Endothelial cell of umbilical vein (primary cell): ENCODE results near the gene ATXN1. TPM values are rescaled to one million over a fixed set of nuclear protein-coding genes. Genes with fewer than 3 reads are reported as not detected.

Experiments used
- BruUV-seq: library from RNA; stranded (reverse); fragments of 400-500 nt; replicated peaks from 2 replicates; lab custom pipeline; 2021; lab: Mats Ljungman, UMichigan
- CTCF ChIA-PET: fragments of 300-600, 350-600 bp; sonication (Branson Sonifier 250); formaldehyde crosslinking; loops from one replicate; lab custom pipeline; 2021; ENCODE audit warnings: antibody characterized with exemption, inconsistent platforms; lab: Charles Lee
- POLR2A ChIA-PET: fragments of 300-600, 350-600 bp; sonication (Branson Sonifier 250); formaldehyde crosslinking; loops from one replicate; lab custom pipeline; 2021; ENCODE audit warnings: antibody characterized with exemption, inconsistent platforms; lab: Charles Lee
- DNase-seq: peaks from one replicate; pipeline ENCODE4 v3.0.0-alpha.2; 2011; ENCODE audit warnings: low read depth, low spot score
- FAIRE-seq: peaks from 2 replicates; lab custom pipeline; 2011; peaks lifted over from hg19 to GRCh38; lab: Jason Lieb, UNC
- H2AFZ ChIP-seq: 2 replicates; pipeline ENCODE4 v1.6.0; 2012; ENCODE audit warnings: low read depth, low read length, control low read depth, inconsistent platforms
- H3K27ac ChIP-seq: 2 replicates; pipeline ENCODE4 v1.5.1; 2011; ENCODE audit warnings: low read depth, mild to moderate bottlenecking, control low read depth, low read length, moderate library complexity; ENCODE audit not compliant: insufficient read depth
- H3K27me3 ChIP-seq, 2 experiments: 2 replicates each; pipeline versions ENCODE4 v1.6.0 to v1.6.1; 2011; ENCODE audit warnings: low read length in 2 of 2, mixed read lengths in 1 of 2; ENCODE audit not compliant: control insufficient read depth in 2 of 2, insufficient read depth in 2 of 2
- H3K36me3 ChIP-seq, 2 experiments: 2 replicates in 1 of 2; 3 replicates in 1 of 2; pipeline ENCODE4 v1.5.1; 2011; ENCODE audit warnings: low read length in 2 of 2, mild to moderate bottlenecking in 1 of 2, moderate library complexity in 1 of 2; ENCODE audit not compliant: control insufficient read depth in 2 of 2, insufficient read depth in 2 of 2; ENCODE audit errors: extremely low read depth in 1 of 2
- H3K4me1 ChIP-seq: 3 replicates; pipeline ENCODE4 v1.5.1; 2011; ENCODE audit warnings: mild to moderate bottlenecking, low read length; ENCODE audit not compliant: control insufficient read depth, insufficient read depth; ENCODE audit errors: extremely low read depth
- H3K4me2 ChIP-seq: 2 replicates; pipeline ENCODE4 v1.6.1; 2011; ENCODE audit warnings: low read length, control low read depth, mixed read lengths; ENCODE audit not compliant: insufficient read depth
- H3K4me3 ChIP-seq, 3 experiments: fragments of 200-600 bp in 1 of 3; sonication (generic), shearing (Covaris generic) in 1 of 3; replicated peaks in 1 of 3; 2 replicates each; pipeline ENCODE4 v1.5.1; 2011 to 2016; ENCODE audit warnings: control low read depth in 3 of 3, low read length in 3 of 3, mild to moderate bottlenecking in 2 of 3, inconsistent platforms in 1 of 3, low read depth in 1 of 3, moderate library complexity in 1 of 3; ENCODE audit not compliant: insufficient read depth in 1 of 3
- H3K79me2 ChIP-seq: 2 replicates; pipeline ENCODE4 v1.6.0; 2012; ENCODE audit warnings: low read length, inconsistent platforms; ENCODE audit not compliant: control insufficient read depth, insufficient read depth
- H3K9ac ChIP-seq: replicated peaks from 2 replicates; pipeline ENCODE3; 2011; ENCODE audit warnings: low read length, control low read depth; ENCODE audit not compliant: insufficient read depth; ENCODE audit errors: extremely low read depth
- H3K9me1 ChIP-seq: replicated peaks from 3 replicates; pipeline ENCODE4 v1.6.0; 2011; ENCODE audit warnings: mild to moderate bottlenecking, low read length; ENCODE audit not compliant: control insufficient read depth, insufficient read depth; ENCODE audit errors: extremely low read depth
- H3K9me3 ChIP-seq: replicated peaks from 2 replicates; pipeline ENCODE4 v1.5.1; 2012; ENCODE audit warnings: low read length, inconsistent platforms; ENCODE audit not compliant: control insufficient read depth, insufficient read depth
- H4K20me1 ChIP-seq: replicated peaks from 2 replicates; pipeline ENCODE3; 2011; ENCODE audit warnings: mild to moderate bottlenecking, low read length; ENCODE audit not compliant: control insufficient read depth, insufficient read depth; ENCODE audit errors: extremely low read depth
- CTCF ChIP-seq, 2 donors: IDR thresholded peaks; 1 replicate in 1 of 2; 2 replicates in 1 of 2; pipeline ENCODE4 v1.5.1; 2011; ENCODE audit warnings: low read length in 2 of 2, mild to moderate bottlenecking in 2 of 2, moderate library complexity in 2 of 2, control low read depth in 1 of 2, inconsistent platforms in 1 of 2, low read depth in 1 of 2; ENCODE audit not compliant: insufficient read depth in 1 of 2; ENCODE audit errors: extremely low read depth in 1 of 2
- EZH2 ChIP-seq: IDR thresholded peaks from 2 replicates; pipeline ENCODE4 v1.6.1; 2012; ENCODE audit warnings: borderline replicate concordance, low read depth, mild to moderate bottlenecking, moderate library complexity, low read length, inconsistent platforms; ENCODE audit not compliant: severe bottlenecking
- FOS ChIP-seq: IDR thresholded peaks from 2 replicates; pipeline ENCODE4 v1.6.1; 2011; ENCODE audit warnings: mild to moderate bottlenecking, low read length, moderate library complexity, borderline replicate concordance; ENCODE audit not compliant: insufficient read depth
- GATA2 ChIP-seq: IDR thresholded peaks from 2 replicates; pipeline ENCODE4 v1.7.0; 2011; ENCODE audit warnings: low read depth, mild to moderate bottlenecking, moderate library complexity, mixed read lengths, low read length; ENCODE audit not compliant: insufficient read length, insufficient read depth
- JUN ChIP-seq: IDR thresholded peaks from 2 replicates; pipeline ENCODE4 v1.6.1; 2011; ENCODE audit warnings: borderline replicate concordance, low read depth; ENCODE audit not compliant: insufficient read length, insufficient read depth
- MAX ChIP-seq: IDR thresholded peaks from 2 replicates; pipeline ENCODE4 v1.6.1; 2011; ENCODE audit not compliant: insufficient read depth, insufficient read length
- MYC ChIP-seq: IDR thresholded peaks from one replicate; pipeline ENCODE4 v1.6.1; 2011; ENCODE audit warnings: mild to moderate bottlenecking, low read depth, low read length
- POLR2A ChIP-seq: IDR thresholded peaks from 2 replicates; pipeline ENCODE4 v1.6.1; 2012; ENCODE audit warnings: low read depth, mild to moderate bottlenecking, control low read depth, low read length
- POLR2AphosphoS5 ChIP-seq: IDR thresholded peaks from 2 replicates; pipeline ENCODE4 v1.6.1; 2012; ENCODE audit warnings: low read depth, mild to moderate bottlenecking, control low read depth, low read length, moderate library complexity; ENCODE audit not compliant: insufficient read depth
- dilution Hi-C: fragments of 300-500 bp; cut with MboI; formaldehyde crosslinking; loops from one replicate; pipeline ENCODE4 v1.15.0; 2019; ENCODE audit warnings: low sequenced_read_pairs; ENCODE audit not compliant: extremely low pct_ligation_motif_present
- intact Hi-C: fragments of 100-400 bp; cut with micrococcal nuclease; formaldehyde crosslinking; loops from one replicate; pipeline ENCODE4 v1.10.0; 2022
- polyA plus RNA-seq, 4 experiments: library from polyadenylated mRNA; depleted of rRNA in 3 of 4; stranded (reverse) in 3 of 4; unstranded in 1 of 4; fragments of >200 nt; gene quantifications; 2 replicates each; pipeline versions ENCODE4 v1.2.1 to v1.2.3, GENCODE V29; 2011 to 2012; ENCODE audit warnings: missing spikeins in 1 of 4
- total RNA-seq: library from RNA; stranded (reverse); gene quantifications from 2 replicates; pipeline ENCODE4 v1.2.3, GENCODE V29; 2021

ATXN1 gene
- total and polyA plus RNA-seq, 2 donors (not counting 3 experiments of a cell fraction or from before 2014, with no cell fraction given) = 16.4 to 33.0 TPM

GRCh38 chr6:16253399-16254144 is 507.7 kb downstream of the ATXN1 start:
- no peak overlapping the region for H3K9ac ChIP-seq
- TF ChIP-seq MYC = no peak
- TF ChIP-seq POLR2A = no peak
- no peak for TF ChIP-seq GATA2
- no peak for TF ChIP-seq FOS
- TF ChIP-seq POLR2AphosphoS5 = no peak
- TF ChIP-seq EZH2 = no peak
- TF ChIP-seq CTCF (IDR thresholded peaks at IDR 0.05; ENCODE audit: extremely low read depth in 1 of 2, insufficient read depth in 1 of 2, low read depth in 1 of 2, low read length in 2 of 2) = no peak
- TF ChIP-seq MAX = no peak
- TF ChIP-seq JUN = no peak
- no peaks in the 10 kb centered on the region for H3K79me2 ChIP-seq
- intact Hi-C loops (no loop called here), dilution Hi-C loops (no loop called here)
- no TSS peak for BruUV-seq
- no peaks in the 10 kb centered on the region for H3K9me1 ChIP-seq
- FAIRE-seq (no peak), DNase-seq (no peak)
- no peak overlapping the region for H3K27ac ChIP-seq
- ChIA-PET CTCF (interaction anchor here (1.6 kb wide), 1 partner anchor 11 kb away, joined by 3 read pairs; no protein-coding TSS in a partner anchor), POLR2A (no interaction called here)
- H3K4me1 ChIP-seq = peaks cover 10% of the 10 kb centered on the region
- no peaks in the 10 kb centered on the region for H4K20me1 ChIP-seq
- H3K36me3 ChIP-seq = peaks cover 2 to 16% of the 10 kb centered on the region in 2 experiments
- H3K9me3 ChIP-seq = no peaks in the 10 kb centered on the region
- H3K4me3 ChIP-seq = no peak overlapping the region
- no peak overlapping the region for H2AFZ ChIP-seq
- H3K27me3 ChIP-seq = no peaks in the 10 kb centered on the region
- no peak overlapping the region for H3K4me2 ChIP-seq
